Upper lobe of left lung (tissue), 4 donors: ENCODE data around the gene RASA4.
"Not testable (repeated sequence)": the region's sequence is repeated elsewhere in the genome, so short reads cannot be mapped to it uniquely, and the experiment has no call there.

ENCODE experiments used
- POLR2A ChIP-seq, 4 donors: fragments of 450-650 bp; IDR thresholded peaks; one replicate each; pipeline ENCODE4 v1.5.1; 2016 to 2017; ENCODE audit warnings: antibody characterized with exemption in 4 of 4, mild to moderate bottlenecking in 2 of 4
- POLR2AphosphoS5 ChIP-seq, 2 donors: sonication (generic); formaldehyde crosslinking; IDR thresholded peaks; one replicate each; pipeline ENCODE4 v1.5.1; 2017; ENCODE audit warnings: antibody characterized with exemption in 2 of 2
- TF ChIP-seq, protein P1 (sequence below), 6 experiments: fragments of 450-650 bp in 4 of 6; fragments of 200-600 bp in 2 of 6; sonication (generic) in 2 of 6; IDR thresholded peaks; one replicate each; pipeline ENCODE4 v1.5.1; 2016 to 2019; ENCODE audit warnings: antibody characterized with exemption in 6 of 6

DNA sequence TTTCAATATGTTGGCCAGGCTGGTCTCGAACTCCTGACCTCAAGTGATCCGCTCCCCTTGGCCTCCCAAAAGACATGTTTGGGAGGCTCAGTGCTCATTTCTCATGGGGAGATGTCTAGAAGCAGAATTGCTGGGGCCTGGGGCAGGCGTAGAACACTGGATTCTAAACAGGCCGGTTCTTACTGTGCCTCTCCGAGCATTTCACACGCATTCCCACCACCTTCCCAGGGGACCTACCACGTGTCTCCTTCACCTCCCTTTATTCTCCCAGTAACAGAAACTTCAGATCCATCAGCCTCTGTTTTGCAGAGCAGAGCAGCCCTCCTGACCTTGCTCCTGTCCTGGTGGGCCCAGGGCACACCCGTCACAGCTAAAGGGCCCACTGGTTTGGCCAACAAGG, 89.4 kb downstream of the RASA4 start:
- TF ChIP-seq, protein P1, sequence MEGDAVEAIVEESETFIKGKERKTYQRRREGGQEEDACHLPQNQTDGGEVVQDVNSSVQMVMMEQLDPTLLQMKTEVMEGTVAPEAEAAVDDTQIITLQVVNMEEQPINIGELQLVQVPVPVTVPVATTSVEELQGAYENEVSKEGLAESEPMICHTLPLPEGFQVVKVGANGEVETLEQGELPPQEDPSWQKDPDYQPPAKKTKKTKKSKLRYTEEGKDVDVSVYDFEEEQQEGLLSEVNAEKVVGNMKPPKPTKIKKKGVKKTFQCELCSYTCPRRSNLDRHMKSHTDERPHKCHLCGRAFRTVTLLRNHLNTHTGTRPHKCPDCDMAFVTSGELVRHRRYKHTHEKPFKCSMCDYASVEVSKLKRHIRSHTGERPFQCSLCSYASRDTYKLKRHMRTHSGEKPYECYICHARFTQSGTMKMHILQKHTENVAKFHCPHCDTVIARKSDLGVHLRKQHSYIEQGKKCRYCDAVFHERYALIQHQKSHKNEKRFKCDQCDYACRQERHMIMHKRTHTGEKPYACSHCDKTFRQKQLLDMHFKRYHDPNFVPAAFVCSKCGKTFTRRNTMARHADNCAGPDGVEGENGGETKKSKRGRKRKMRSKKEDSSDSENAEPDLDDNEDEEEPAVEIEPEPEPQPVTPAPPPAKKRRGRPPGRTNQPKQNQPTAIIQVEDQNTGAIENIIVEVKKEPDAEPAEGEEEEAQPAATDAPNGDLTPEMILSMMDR (IDR thresholded peaks at IDR 0.05): not testable (repeated sequence)
- TF ChIP-seq POLR2AphosphoS5, POLR2A (IDR thresholded peaks at IDR 0.05): not testable (repeated sequence)
